K562 (cell line): Measurements from ENCODE around the gene SLC39A5. TPM values are rescaled to one million over a fixed set of nuclear protein-coding genes. Genes with fewer than 3 reads are reported as not detected.
"Not testable (repeated sequence)": the region's sequence is repeated elsewhere in the genome, so short reads cannot be mapped to it uniquely, and the experiment has no call there.

Source experiments
- ATAC-seq: fragments of 200-7000 bp; cut with Tn5 transposase; 3 replicates; pipeline ENCODE4 v1.9.1; 2020; ENCODE audit warnings: moderate library complexity
- BruUV-seq: library from RNA; stranded (reverse); fragments of 400-500 nt; replicated peaks from 2 replicates; lab custom pipeline; 2021; lab: Mats Ljungman, UMichigan
- CTCF ChIA-PET: fragments of 300-600 bp; formaldehyde crosslinking; extraction: SDS; loops from one replicate; lab custom pipeline; 2021; ENCODE audit warnings: low intra/inter-chr PET ratio; lab: Yijun Ruan, JAX
- POLR2A ChIA-PET: fragments of 300-600, 350-650 bp; sonication (Branson Sonifier 250); formaldehyde crosslinking; extraction: SDS; loops from one replicate; lab custom pipeline; 2021; ENCODE audit warnings: antibody characterized with exemption, inconsistent platforms; lab: Yijun Ruan, JAX
- DNase-seq, 4 experiments: peaks; one replicate each; pipeline versions ENCODE4 v3.0.0 to v3.0.0-alpha.2; 2011 to 2018; ENCODE audit warnings: low spot score in 3 of 4, mixed read lengths in 3 of 4; ENCODE audit errors: extremely low read depth in 1 of 4
- FAIRE-seq: peaks from 2 replicates; lab custom pipeline; 2011; peaks lifted over from hg19 to GRCh38; lab: Jason Lieb, UNC
- H2AFZ ChIP-seq: 2 replicates; pipeline ENCODE4 v1.6.0; 2011; ENCODE audit warnings: low read depth, low read length, control low read depth, inconsistent platforms
- H3K27ac ChIP-seq: fragments of 200-600 bp; 3 replicates; pipeline ENCODE4 v1.8.0; 2011; ENCODE audit warnings: low read depth, mild to moderate bottlenecking, control low read depth, inconsistent platforms, low read length, moderate library complexity, mixed read lengths; ENCODE audit errors: extremely low read depth
- H3K27me3 ChIP-seq, 2 experiments: fragments of 300-600 bp in 1 of 2; 2 replicates in 1 of 2; 3 replicates in 1 of 2; pipeline versions ENCODE4 v1.6.0 to v1.8.0; 2011; ENCODE audit warnings: inconsistent platforms in 2 of 2, low read length in 2 of 2, mild to moderate bottlenecking in 1 of 2, mixed read lengths in 1 of 2, moderate library complexity in 1 of 2; ENCODE audit not compliant: control insufficient read depth in 2 of 2, insufficient read depth in 2 of 2
- H3K36me3 ChIP-seq: fragments of 300-600 bp; 3 replicates; pipeline ENCODE4 v1.8.0; 2011; ENCODE audit warnings: mild to moderate bottlenecking, low read length, inconsistent platforms; ENCODE audit not compliant: control insufficient read depth, insufficient read depth
- H3K4me1 ChIP-seq, 2 experiments: fragments of 200-600 bp in 1 of 2; replicated peaks in 1 of 2; 2 replicates in 1 of 2; 3 replicates in 1 of 2; pipeline versions ENCODE4 v1.5.1 to v1.8.0; 2011; ENCODE audit warnings: inconsistent platforms in 2 of 2, low read length in 2 of 2, mild to moderate bottlenecking in 1 of 2, mixed read lengths in 1 of 2, moderate library complexity in 1 of 2; ENCODE audit not compliant: control insufficient read depth in 2 of 2, insufficient read depth in 2 of 2
- H3K4me2 ChIP-seq: 2 replicates; pipeline ENCODE4 v1.6.1; 2011; ENCODE audit warnings: low read length, control low read depth, inconsistent platforms, mixed read lengths; ENCODE audit not compliant: insufficient read depth
- H3K4me3 ChIP-seq: fragments of 200-600 bp; sonication (generic), shearing (Covaris generic); 2 replicates; pipeline ENCODE4 v1.5.1; 2016; ENCODE audit warnings: control low read depth, inconsistent platforms
- H3K79me2 ChIP-seq: fragments of 200-600 bp; 3 replicates; pipeline ENCODE4 v1.8.0; 2011; ENCODE audit warnings: low read length, inconsistent platforms; ENCODE audit not compliant: control insufficient read depth, insufficient read depth
- H3K9ac ChIP-seq, 2 experiments: 2 replicates each; pipeline versions ENCODE4 v1.6.0 to v1.6.1; 2011; ENCODE audit warnings: low read depth in 2 of 2, low read length in 2 of 2, control low read depth in 1 of 2, inconsistent platforms in 1 of 2, mild to moderate bottlenecking in 1 of 2, mixed read lengths in 1 of 2; ENCODE audit not compliant: insufficient read depth in 1 of 2
- H3K9me1 ChIP-seq: one replicate; pipeline ENCODE4 v1.6.0; 2011; ENCODE audit warnings: inconsistent platforms, mild to moderate bottlenecking, low read length, moderate library complexity; ENCODE audit not compliant: control insufficient read depth, insufficient read depth
- H3K9me3 ChIP-seq: replicated peaks from 2 replicates; pipeline ENCODE4 v1.5.1; 2011; ENCODE audit warnings: low read depth, low read length, inconsistent platforms; ENCODE audit not compliant: control insufficient read depth, insufficient read depth
- H4K20me1 ChIP-seq: replicated peaks from 2 replicates; pipeline ENCODE4 v1.6.1; 2011; ENCODE audit warnings: low read length, inconsistent platforms, mixed read lengths; ENCODE audit not compliant: control insufficient read depth, insufficient read depth
- FOXA3 ChIP-seq, 2 experiments: fragments of 450-650 bp in 1 of 2; sonication (generic) in 1 of 2; formaldehyde crosslinking; IDR thresholded peaks in 1 of 2; conservative IDR thresholded peaks in 1 of 2; 2 replicates each; pipeline versions ENCODE4 v1.4.0 to v1.8.0; 2020 to 2022; ENCODE audit warnings: mild to moderate bottlenecking in 2 of 2, missing genetic modification reagents in 1 of 2
- GATA2 ChIP-seq: sonication (generic); formaldehyde crosslinking; IDR thresholded peaks from 2 replicates; pipeline ENCODE4 v1.4.0; 2020; ENCODE audit warnings: mild to moderate bottlenecking, missing genetic modification reagents
- SMARCA4 ChIP-seq: fragments of 450-650 bp; IDR thresholded peaks from 2 replicates; pipeline ENCODE4 v1.6.1; 2016
- XRCC5 ChIP-seq: fragments of 200-400 bp; formaldehyde crosslinking; IDR thresholded peaks from 2 replicates; pipeline ENCODE4 v1.6.1; 2017; ENCODE audit warnings: low read depth, mild to moderate bottlenecking, low read length
- WGBS: fragments of 100-300 bp; shearing (Covaris generic); methylation state at CpG from one replicate; pipeline ENCODE4 v1.1.6; 2016; ENCODE audit warnings: low coverage, mixed read lengths; ENCODE audit not compliant: insufficient coverage; ENCODE audit errors: missing lambda C conversion rate; 5-methylcytosine and 5-hydroxymethylcytosine counted together
- in situ Hi-C: fragments of 300-500 bp; cut with MboI; formaldehyde crosslinking; loops from 4 replicates; pipeline ENCODE4 v1.15.0; 2018; ENCODE audit warnings: inconsistent platforms, mixed read lengths
- intact Hi-C: fragments of 100-400 bp; cut with micrococcal nuclease; formaldehyde crosslinking; loops from 2 replicates; pipeline ENCODE4 v1.14.2; 2022
- polyA plus RNA-seq, 8 experiments: library from polyadenylated mRNA; depleted of rRNA in 4 of 8; stranded (reverse) in 5 of 8; unstranded in 3 of 8; fragments of >200 nt; fragmentation: Nextera tagmentation in 2 of 8; fragmentation: Illumina TruSeq in 1 of 8; extraction: Ambion mirVana in 2 of 8; extraction: Trizol in 1 of 8; gene quantifications; 2 replicates each; pipeline versions ENCODE4 v1.2.1 to v1.2.3, GENCODE V29; 2011 to 2014; ENCODE audit warnings: inconsistent platforms in 1 of 8, missing spikeins in 1 of 8
- total RNA-seq, 7 experiments: library from RNA; depleted of rRNA in 6 of 7; stranded (reverse); fragments of >200 nt in 6 of 7; fragmentation: Illumina TruSeq in 2 of 7; extraction: Trizol in 2 of 7; gene quantifications; 2 replicates each; pipeline versions ENCODE4 v1.2.1 to v1.2.3, GENCODE V29; 2011 to 2021; ENCODE audit warnings: low replicate concordance in 1 of 7

Gene SLC39A5
- total and polyA plus RNA-seq, 9 of the 15 experiments (the other 6 are each of a cell fraction or from before 2014, with no cell fraction given) = 0.08 to 0.10 TPM; not detected in 7

DNA sequence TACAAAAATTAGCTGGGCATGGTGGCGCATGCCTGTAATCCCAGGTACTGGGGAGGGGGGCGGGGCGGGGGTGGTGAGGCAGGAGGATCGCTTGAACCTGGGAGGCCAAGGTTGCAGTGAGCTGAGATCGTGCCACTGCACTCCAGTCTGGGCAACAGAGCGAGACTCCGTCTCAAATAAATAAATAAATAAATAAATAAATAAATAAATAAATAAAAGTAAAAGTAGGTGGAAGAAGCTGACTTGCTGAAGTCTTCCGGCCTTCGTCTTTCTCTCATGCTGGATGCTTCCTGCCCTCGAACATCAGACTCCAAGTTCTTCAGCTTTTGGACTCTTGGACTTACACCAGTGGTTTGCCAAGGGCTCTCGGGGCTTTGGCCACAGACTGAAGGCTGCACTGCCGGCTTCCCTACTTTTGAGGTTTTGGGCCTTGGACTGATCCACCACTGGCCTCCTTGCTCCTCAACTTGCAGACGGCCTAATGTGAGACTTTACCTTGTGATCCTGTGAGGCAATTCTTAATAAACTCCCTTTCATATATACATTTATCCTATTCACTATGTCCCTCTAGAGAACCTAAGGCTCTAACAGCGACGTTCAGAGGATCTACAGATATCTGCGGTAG, 36.3 kb downstream of the SLC39A5 start:
- Histone ChIP-seq H2AFZ (peak overlapping the region; percentile 94), H3K36me3 (peaks cover 20% of the 10 kb centered on the region), H3K27ac (peak overlapping the region; percentile 77), H3K9ac (peak overlapping the region; percentile 71 to 87), H3K4me1 (peaks cover 11 to 19% of the 10 kb centered on the region in 2 experiments; a peak in 4 of 5 replicates), H3K4me3 (peak overlapping the region; percentile 67), H3K4me2 (peak overlapping the region; percentile 88)
- H3K9me1 ChIP-seq, H4K20me1 ChIP-seq, in situ Hi-C loops, ATAC-seq, H3K79me2 ChIP-seq, FAIRE-seq, H3K9me3 ChIP-seq, DNase-seq, H3K27me3 ChIP-seq: not testable (repeated sequence)
- ChIA-PET CTCF (interaction anchor here (0.6 kb wide), 2 partner anchors 308 to 1986 kb away, joined by 3 read pairs; partner anchors contain the start of gene HNRNPA1), POLR2A (interaction anchor here (0.6 to 3.3 kb wide), 10 partner anchors 8 to 198 kb away, joined by 3 to 25 read pairs (median 6); partner anchors contain the start of genes ANKRD52, RNF41, SMARCC2 and TIMELESS)
- BruUV-seq = TSS peak; percentile 54
- TF ChIP-seq XRCC5 (0 out of 2 replicates have a peak, but pooled peaks have one; percentile 15), FOXA3 (CRISPR knock-in tag; conservative IDR thresholded peaks at IDR 0.05 in 1 of 2, IDR thresholded peaks at IDR 0.05 in 1 of 2) (0 out of 4 replicates have a peak, but pooled peaks of 1 of the 2 experiments have one; percentile 54), SMARCA4 (0 out of 2 replicates have a peak, but pooled peaks have one; percentile 20), GATA2 (CRISPR knock-in tag) (0 out of 2 replicates have a peak, but pooled peaks have one; percentile 8)
- 21% methylated on average over 10 of the region's 16 CpGs for WGBS
- intact Hi-C loops = loop anchor here (2.0 kb wide), 2 partner anchors 35 to 41 kb away; partner anchors contain the start of genes CS and NABP2
